Measurements from ENCODE around the gene ZNF189. TPM values are rescaled to one million over a fixed set of nuclear protein-coding genes. Genes with fewer than 3 reads are reported as not detected.

The ZNF189 gene
- total RNA-seq, 1 donor from 2014 or later = 26.2 TPM

DNA sequence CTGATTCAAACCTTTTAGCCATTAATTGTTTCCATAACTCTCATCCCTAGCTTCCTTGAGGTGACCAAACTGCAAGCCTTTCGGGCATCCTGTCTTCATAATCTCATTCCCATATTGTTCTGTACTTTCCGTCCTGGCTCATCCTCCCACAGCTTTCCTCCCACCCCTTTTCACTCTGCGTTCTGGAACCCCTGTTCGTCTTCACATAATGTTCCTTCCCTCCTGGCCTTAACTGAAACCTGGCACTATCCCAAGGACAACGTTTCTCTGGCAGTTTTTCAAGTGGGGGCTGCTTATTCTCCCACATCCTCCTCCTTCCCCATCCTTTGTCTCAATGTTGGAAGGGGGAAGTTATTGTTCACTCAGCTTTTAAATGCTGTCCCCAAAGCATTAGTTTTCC lies 1.5 kb downstream of the ZNF189 start:
- Mint-ChIP-seq H3K4me1 (ENCODE audit: unreplicated experiment) (peaks cover 31% of the 10 kb centered on the region), H3K27ac (peak overlapping the region; percentile 10), H3K9me3 (peaks cover 43% of the 10 kb centered on the region), H3K4me3 (peak overlapping the region; percentile 99), H3K27me3 (no peaks in the 10 kb centered on the region), H3K36me3 (peaks cover 79% of the 10 kb centered on the region)
- TF ChIP-seq, protein P1, sequence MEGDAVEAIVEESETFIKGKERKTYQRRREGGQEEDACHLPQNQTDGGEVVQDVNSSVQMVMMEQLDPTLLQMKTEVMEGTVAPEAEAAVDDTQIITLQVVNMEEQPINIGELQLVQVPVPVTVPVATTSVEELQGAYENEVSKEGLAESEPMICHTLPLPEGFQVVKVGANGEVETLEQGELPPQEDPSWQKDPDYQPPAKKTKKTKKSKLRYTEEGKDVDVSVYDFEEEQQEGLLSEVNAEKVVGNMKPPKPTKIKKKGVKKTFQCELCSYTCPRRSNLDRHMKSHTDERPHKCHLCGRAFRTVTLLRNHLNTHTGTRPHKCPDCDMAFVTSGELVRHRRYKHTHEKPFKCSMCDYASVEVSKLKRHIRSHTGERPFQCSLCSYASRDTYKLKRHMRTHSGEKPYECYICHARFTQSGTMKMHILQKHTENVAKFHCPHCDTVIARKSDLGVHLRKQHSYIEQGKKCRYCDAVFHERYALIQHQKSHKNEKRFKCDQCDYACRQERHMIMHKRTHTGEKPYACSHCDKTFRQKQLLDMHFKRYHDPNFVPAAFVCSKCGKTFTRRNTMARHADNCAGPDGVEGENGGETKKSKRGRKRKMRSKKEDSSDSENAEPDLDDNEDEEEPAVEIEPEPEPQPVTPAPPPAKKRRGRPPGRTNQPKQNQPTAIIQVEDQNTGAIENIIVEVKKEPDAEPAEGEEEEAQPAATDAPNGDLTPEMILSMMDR (conservative IDR thresholded peaks at IDR 0.05) = no peak
- no peak for DNase-seq (ENCODE audit: extremely low spot score, unreplicated experiment)

DNA sequence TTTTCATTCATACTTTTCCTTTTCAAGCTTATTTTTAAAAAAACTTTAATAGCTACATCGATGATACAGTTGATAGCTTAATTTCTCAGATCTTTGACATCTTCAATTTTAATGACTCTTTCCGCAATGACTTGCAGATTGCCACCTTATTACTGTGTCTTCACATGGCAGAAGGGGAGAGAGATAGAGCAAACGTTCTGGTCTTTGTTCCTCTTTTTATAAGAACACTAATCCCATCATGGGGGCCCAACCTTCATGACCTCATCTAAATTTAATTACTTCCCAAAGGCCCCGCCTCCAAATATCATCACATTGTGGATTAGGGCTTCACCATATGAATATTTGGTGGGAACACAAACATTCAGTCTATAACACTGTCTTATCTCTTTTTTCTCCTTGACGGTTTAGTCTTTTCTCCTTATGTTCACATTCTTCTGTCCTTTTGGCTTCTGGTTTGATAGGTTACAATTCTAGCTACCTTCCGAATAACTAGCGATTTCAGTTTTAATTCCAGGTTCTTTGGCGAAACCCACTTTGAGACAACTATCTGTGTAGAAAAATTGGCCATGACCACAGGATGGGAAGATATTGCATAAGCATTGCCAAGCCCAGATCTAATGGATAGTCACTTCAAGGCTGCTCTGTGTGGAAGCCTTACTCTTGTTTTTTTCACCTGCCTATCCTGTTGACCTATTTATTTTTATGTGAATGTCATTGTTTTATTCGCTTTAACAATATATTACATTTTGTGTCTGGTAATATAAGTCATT lies 5.0 kb downstream of the ZNF189 start:
- peaks cover 86% of the 10 kb centered on the region for H3K36me3 Mint-ChIP-seq
- no peak for DNase-seq (ENCODE audit: extremely low spot score, unreplicated experiment)
- H3K27me3 Mint-ChIP-seq = no peaks in the 10 kb centered on the region
- TF ChIP-seq, protein P1 (conservative IDR thresholded peaks at IDR 0.05) = no peak
- peaks cover 65% of the 10 kb centered on the region for H3K9me3 Mint-ChIP-seq
- no peak overlapping the region for H3K27ac Mint-ChIP-seq
- peak overlapping the region; percentile 24 for H3K4me3 Mint-ChIP-seq
- peaks cover 17% of the 10 kb centered on the region for H3K4me1 Mint-ChIP-seq (ENCODE audit: unreplicated experiment)

DNA sequence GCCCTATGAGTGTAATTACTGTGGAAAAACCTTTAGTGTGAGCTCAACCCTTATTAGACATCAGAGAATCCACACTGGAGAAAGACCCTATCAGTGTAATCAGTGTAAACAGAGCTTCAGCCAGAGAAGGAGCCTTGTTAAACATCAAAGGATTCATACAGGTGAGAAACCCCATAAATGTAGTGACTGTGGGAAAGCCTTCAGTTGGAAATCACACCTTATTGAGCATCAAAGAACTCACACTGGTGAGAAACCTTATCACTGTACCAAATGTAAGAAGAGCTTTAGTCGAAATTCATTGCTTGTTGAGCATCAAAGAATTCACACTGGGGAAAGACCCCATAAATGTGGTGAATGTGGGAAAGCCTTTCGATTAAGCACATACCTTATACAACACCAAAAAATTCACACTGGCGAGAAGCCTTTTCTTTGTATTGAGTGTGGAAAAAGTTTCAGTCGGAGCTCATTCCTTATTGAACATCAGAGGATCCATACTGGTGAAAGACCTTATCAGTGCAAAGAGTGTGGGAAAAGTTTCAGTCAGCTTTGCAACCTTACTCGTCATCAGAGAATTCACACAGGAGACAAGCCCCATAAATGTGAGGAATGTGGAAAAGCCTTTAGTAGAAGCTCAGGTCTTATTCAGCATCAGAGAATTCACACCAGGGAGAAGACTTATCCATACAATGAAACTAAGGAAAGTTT lies 9.9 kb downstream of the ZNF189 start:
- TF ChIP-seq, protein P1 (conservative IDR thresholded peaks at IDR 0.05) = no peak
- Mint-ChIP-seq H3K4me1 (ENCODE audit: unreplicated experiment) (no peaks in the 10 kb centered on the region), H3K9me3 (peaks cover 43% of the 10 kb centered on the region)

DNA sequence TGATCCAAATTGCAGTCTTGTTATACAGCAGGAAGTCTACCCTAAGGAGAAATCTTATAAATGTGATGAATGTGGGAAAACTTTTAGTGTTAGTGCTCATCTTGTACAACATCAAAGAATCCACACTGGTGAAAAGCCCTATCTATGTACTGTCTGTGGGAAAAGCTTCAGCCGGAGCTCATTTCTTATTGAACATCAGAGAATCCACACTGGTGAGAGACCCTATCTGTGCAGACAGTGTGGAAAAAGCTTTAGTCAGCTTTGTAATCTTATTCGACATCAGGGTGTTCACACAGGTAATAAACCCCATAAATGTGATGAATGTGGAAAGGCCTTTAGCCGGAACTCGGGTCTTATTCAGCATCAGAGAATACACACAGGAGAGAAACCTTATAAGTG lies 10.4 kb downstream of the ZNF189 start:
- TF ChIP-seq, protein P1 (conservative IDR thresholded peaks at IDR 0.05) = no peak
- peaks cover 79% of the 10 kb centered on the region for H3K36me3 Mint-ChIP-seq
- no peaks in the 10 kb centered on the region for H3K27me3 Mint-ChIP-seq
- H3K4me1 Mint-ChIP-seq (ENCODE audit: unreplicated experiment) = no peaks in the 10 kb centered on the region
- H3K4me3 Mint-ChIP-seq = no peak overlapping the region
- H3K9me3 Mint-ChIP-seq = peaks cover 41% of the 10 kb centered on the region
- no peak for DNase-seq (ENCODE audit: extremely low spot score, unreplicated experiment)
- H3K27ac Mint-ChIP-seq = no peak overlapping the region

More for the DNA sequence above, 9.9 kb downstream of the ZNF189 start:
- no peak overlapping the region for H3K4me3 Mint-ChIP-seq
- no peak overlapping the region for H3K27ac Mint-ChIP-seq
- H3K36me3 Mint-ChIP-seq = peaks cover 81% of the 10 kb centered on the region
- DNase-seq (ENCODE audit: extremely low spot score, unreplicated experiment) = no peak
- no peaks in the 10 kb centered on the region for H3K27me3 Mint-ChIP-seq

DNA sequence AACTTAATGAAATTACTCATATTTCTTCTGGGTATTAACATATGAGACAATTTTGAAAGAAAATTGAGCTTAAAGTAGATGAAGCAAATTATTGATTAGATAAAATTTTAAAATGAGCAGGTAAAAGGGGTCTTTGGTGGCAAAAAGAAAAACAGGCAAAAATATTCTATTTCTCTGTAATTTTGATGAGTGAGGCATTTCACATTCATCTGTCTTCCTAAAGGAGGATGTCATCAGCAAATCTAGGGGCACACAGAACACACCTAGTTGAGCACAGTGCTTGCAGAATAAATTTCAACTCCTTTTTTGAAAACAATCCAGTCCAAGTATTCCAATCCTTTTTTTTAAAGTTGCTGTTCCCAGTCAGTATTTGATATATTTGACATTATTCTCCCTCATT lies 16.2 kb downstream of the ZNF189 start:
- Mint-ChIP-seq H3K36me3 (peaks cover 29% of the 10 kb centered on the region), H3K4me1 (ENCODE audit: unreplicated experiment) (no peaks in the 10 kb centered on the region), H3K4me3 (no peak overlapping the region), H3K27me3 (no peaks in the 10 kb centered on the region), H3K27ac (no peak overlapping the region), H3K9me3 (peaks cover 5% of the 10 kb centered on the region)
- DNase-seq (ENCODE audit: extremely low spot score, unreplicated experiment) = no peak
- TF ChIP-seq, protein P1 (conservative IDR thresholded peaks at IDR 0.05) = no peak

Data from type B pancreatic cell (in vitro differentiated cells).